Spleen (tissue), 7 donors: ENCODE results near the gene CAPN10.

Experiments
- CTCF ChIP-seq, 11 experiments: fragments of 200-600 bp in 7 of 11; fragments of 450-650 bp in 4 of 11; sonication (generic) in 4 of 11; IDR thresholded peaks in 8 of 11; conservative IDR thresholded peaks in 3 of 11; 1 replicate in 7 of 11; 2 replicates in 4 of 11; pipeline versions ENCODE4 v1.4.0 to v1.8.0; 2016 to 2021; ENCODE audit warnings: antibody characterized with exemption in 11 of 11, inconsistent platforms in 4 of 11, mild to moderate bottlenecking in 1 of 11
- POLR2A ChIP-seq, 3 donors: fragments of 450-650 bp; IDR thresholded peaks; one replicate each; pipeline ENCODE4 v1.5.1; 2017; ENCODE audit warnings: antibody characterized with exemption in 3 of 3, mild to moderate bottlenecking in 1 of 3
- donor health status: DM: no; HTN: no; CAD: no; lungs with moderate emphysema.
- donor health status: DM: no; HTN: no; CAD: no.
- donor health status: DM: no; HTN: no; CAD: no.

- TF ChIP-seq POLR2A (IDR thresholded peaks at IDR 0.05): no peak
- TF ChIP-seq CTCF (IDR thresholded peaks at IDR 0.05 in 8 of 11, conservative IDR thresholded peaks at IDR 0.05 in 3 of 11): no peak
These were observed 25.2 kb downstream of the CAPN10 start for GRCh38 chr2:240611601-240612210.
